H9 (cell line): ENCODE results near the gene MB. TPM values are rescaled to one million over a fixed set of nuclear protein-coding genes. Genes with fewer than 3 reads are reported as not detected.

Experiments
- DNase-seq: peaks from one replicate; pipeline ENCODE4 v3.0.0-alpha.2; 2017
- H2AFZ ChIP-seq: one replicate; pipeline ENCODE4 v1.6.1; 2013; ENCODE audit warnings: mild to moderate bottlenecking, low read length, control low read depth, moderate library complexity
- H2AK5ac ChIP-seq: 2 replicates; pipeline ENCODE4 v1.6.1; 2013; ENCODE audit warnings: low read length, control low read depth, mixed read lengths; ENCODE audit not compliant: insufficient read length
- H2BK120ac ChIP-seq: one replicate; pipeline ENCODE4 v1.6.1; 2013; ENCODE audit warnings: low read depth, mild to moderate bottlenecking, low read length, control low read depth, inconsistent platforms; ENCODE audit not compliant: poor library complexity, severe bottlenecking
- H2BK12ac ChIP-seq: 2 replicates; pipeline ENCODE4 v1.6.1; 2013; ENCODE audit warnings: low read length, control low read depth, mixed read lengths, low read depth; ENCODE audit not compliant: insufficient read length
- H2BK15ac ChIP-seq: 2 replicates; pipeline ENCODE4 v1.6.1; 2013; ENCODE audit warnings: low read depth, low read length, control low read depth
- H2BK20ac ChIP-seq: one replicate; pipeline ENCODE4 v1.6.1; 2013; ENCODE audit warnings: low read depth, mild to moderate bottlenecking, low read length, control low read depth, inconsistent platforms; ENCODE audit not compliant: poor library complexity, severe bottlenecking
- H2BK5ac ChIP-seq: 2 replicates; pipeline ENCODE4 v1.6.1; 2013; ENCODE audit warnings: low read length, control low read depth, mixed read lengths; ENCODE audit not compliant: insufficient read length
- H3K14ac ChIP-seq: 2 replicates; pipeline ENCODE4 v1.6.1; 2013; ENCODE audit warnings: low read length, control low read depth; ENCODE audit not compliant: insufficient read depth
- H3K18ac ChIP-seq: 2 replicates; pipeline ENCODE4 v1.6.1; 2013; ENCODE audit warnings: low read depth, mild to moderate bottlenecking, mixed read lengths, low read length, control low read depth; ENCODE audit not compliant: insufficient read length
- H3K23ac ChIP-seq: 2 replicates; pipeline ENCODE4 v1.6.1; 2013; ENCODE audit warnings: low read length, control low read depth, mixed read lengths, low read depth; ENCODE audit not compliant: insufficient read length
- H3K23me2 ChIP-seq: 2 replicates; pipeline ENCODE4 v1.6.1; 2013; ENCODE audit warnings: low read depth, mild to moderate bottlenecking, mixed read lengths, low read length, control low read depth; ENCODE audit not compliant: insufficient read length, poor library complexity, severe bottlenecking
- H3K27ac ChIP-seq: 2 replicates; pipeline ENCODE4 v1.5.1; 2013; ENCODE audit warnings: low read length, control low read depth, mixed read lengths, low read depth; ENCODE audit not compliant: insufficient read length
- H3K27me3 ChIP-seq: 2 replicates; pipeline ENCODE4 v1.6.1; 2013; ENCODE audit warnings: low read length, control low read depth, inconsistent platforms; ENCODE audit not compliant: insufficient read depth
- H3K4ac ChIP-seq: 2 replicates; pipeline ENCODE4 v1.6.1; 2013; ENCODE audit warnings: low read depth, mild to moderate bottlenecking, control low read depth, inconsistent platforms, low read length, moderate library complexity
- H3K4me1 ChIP-seq: 2 replicates; pipeline ENCODE4 v1.6.1; 2013; ENCODE audit warnings: low read length, control low read depth, inconsistent platforms; ENCODE audit not compliant: insufficient read depth
- H3K4me2 ChIP-seq: 2 replicates; pipeline ENCODE4 v1.6.1; 2013; ENCODE audit warnings: low read length, control low read depth, mixed read lengths; ENCODE audit not compliant: insufficient read length, insufficient read depth
- H3K56ac ChIP-seq: 2 replicates; pipeline ENCODE4 v1.6.1; 2013; ENCODE audit warnings: low read depth, mild to moderate bottlenecking, mixed read lengths, low read length, control low read depth; ENCODE audit not compliant: insufficient read length
- H3K79me1 ChIP-seq: 2 replicates; pipeline ENCODE4 v1.6.1; 2013; ENCODE audit warnings: low read depth, mild to moderate bottlenecking, moderate library complexity, low read length, control low read depth, inconsistent platforms; ENCODE audit not compliant: insufficient read depth, poor library complexity, severe bottlenecking
- H3K79me2 ChIP-seq: 2 replicates; pipeline ENCODE4 v1.6.1; 2013; ENCODE audit warnings: low read length, control low read depth, inconsistent platforms; ENCODE audit not compliant: insufficient read depth
- H3K9ac ChIP-seq: 2 replicates; pipeline ENCODE4 v1.6.1; 2013; ENCODE audit warnings: low read length, control low read depth, mixed read lengths; ENCODE audit not compliant: insufficient read length; ENCODE audit errors: extremely low read depth
- H3K9me3 ChIP-seq: one replicate; pipeline ENCODE4 v1.6.1; 2013; ENCODE audit warnings: low read depth, low read length, inconsistent platforms; ENCODE audit not compliant: control insufficient read depth
- H3T11ph ChIP-seq: one replicate; pipeline ENCODE4 v1.6.1; 2013; ENCODE audit warnings: mild to moderate bottlenecking, low read length, control low read depth, inconsistent platforms
- H4K20me1 ChIP-seq: one replicate; pipeline ENCODE4 v1.6.1; 2013; ENCODE audit not compliant: control insufficient read depth, insufficient read length, insufficient read depth
- H4K5ac ChIP-seq: 2 replicates; pipeline ENCODE4 v1.6.1; 2013; ENCODE audit warnings: low read depth, mild to moderate bottlenecking, mixed read lengths, low read length, control low read depth; ENCODE audit not compliant: insufficient read length
- H4K8ac ChIP-seq: replicated peaks from 2 replicates; pipeline ENCODE4 v1.6.1; 2013; ENCODE audit warnings: low read length, control low read depth, mixed read lengths, low read depth; ENCODE audit not compliant: insufficient read length
- H4K91ac ChIP-seq: 2 replicates; pipeline ENCODE4 v1.6.1; 2013; ENCODE audit warnings: low read depth, mild to moderate bottlenecking, moderate library complexity, mixed read lengths, low read length, control low read depth; ENCODE audit not compliant: insufficient read length
- H3K27ac Mint-ChIP-seq, 3 experiments: 2 replicates in 2 of 3; 3 replicates in 1 of 3; pipeline ENCODE4 v1.8.0; 2020 to 2021; ENCODE audit warnings: mixed read lengths in 3 of 3, mild to moderate bottlenecking in 1 of 3, moderate library complexity in 1 of 3
- H3K27me3 Mint-ChIP-seq: 2 replicates; pipeline ENCODE4 v1.8.0; 2021; ENCODE audit warnings: low read depth, mild to moderate bottlenecking, moderate library complexity, mixed read lengths
- H3K36me3 Mint-ChIP-seq, 3 experiments: 2 replicates in 2 of 3; 3 replicates in 1 of 3; pipeline ENCODE4 v1.8.0; 2020 to 2021; ENCODE audit warnings: low read depth in 3 of 3, mixed read lengths in 3 of 3; ENCODE audit not compliant: insufficient read depth in 1 of 3
- H3K4me1 Mint-ChIP-seq, 2 experiments: 2 replicates each; pipeline ENCODE4 v1.8.0; 2020; ENCODE audit warnings: mixed read lengths in 2 of 2
- H3K4me3 Mint-ChIP-seq, 2 experiments: 2 replicates in 1 of 2; 3 replicates in 1 of 2; pipeline ENCODE4 v1.8.0; 2020 to 2021; ENCODE audit warnings: mild to moderate bottlenecking in 2 of 2, mixed read lengths in 2 of 2, moderate library complexity in 1 of 2
- H3K9me3 Mint-ChIP-seq, 2 experiments: 2 replicates in 1 of 2; 3 replicates in 1 of 2; pipeline ENCODE4 v1.8.0; 2020; ENCODE audit warnings: mild to moderate bottlenecking in 2 of 2, mixed read lengths in 2 of 2, moderate library complexity in 1 of 2
- WGBS: extraction: QIAGEN DNeasy Blood & Tissue Kit; methylation state at CpG from one replicate; pipeline ENCODE4 v1.1.7; 2013; ENCODE audit warnings: missing lambda C conversion rate, low lambda C conversion rate, mixed read lengths; ENCODE audit not compliant: insufficient read length; ENCODE audit errors: extremely low coverage; 5-methylcytosine and 5-hydroxymethylcytosine counted together
- total RNA-seq: library from RNA; stranded (reverse); gene quantifications from 2 replicates; pipeline ENCODE4 v1.2.1, GENCODE V29; 2021
- TF ChIP-seq, protein P1 (sequence below): fragments of 200-600 bp; sonication (generic); conservative IDR thresholded peaks from 3 replicates; pipeline ENCODE4 v1.8.0; 2021; ENCODE audit warnings: antibody characterized with exemption, mild to moderate bottlenecking

MB gene
- total RNA-seq, 1 experiment from 2014 or later, result 0.55 TPM

GRCh38 chr22:35653824-35654223 lies 36.7 kb upstream of the MB start:
- TF ChIP-seq, protein P1, sequence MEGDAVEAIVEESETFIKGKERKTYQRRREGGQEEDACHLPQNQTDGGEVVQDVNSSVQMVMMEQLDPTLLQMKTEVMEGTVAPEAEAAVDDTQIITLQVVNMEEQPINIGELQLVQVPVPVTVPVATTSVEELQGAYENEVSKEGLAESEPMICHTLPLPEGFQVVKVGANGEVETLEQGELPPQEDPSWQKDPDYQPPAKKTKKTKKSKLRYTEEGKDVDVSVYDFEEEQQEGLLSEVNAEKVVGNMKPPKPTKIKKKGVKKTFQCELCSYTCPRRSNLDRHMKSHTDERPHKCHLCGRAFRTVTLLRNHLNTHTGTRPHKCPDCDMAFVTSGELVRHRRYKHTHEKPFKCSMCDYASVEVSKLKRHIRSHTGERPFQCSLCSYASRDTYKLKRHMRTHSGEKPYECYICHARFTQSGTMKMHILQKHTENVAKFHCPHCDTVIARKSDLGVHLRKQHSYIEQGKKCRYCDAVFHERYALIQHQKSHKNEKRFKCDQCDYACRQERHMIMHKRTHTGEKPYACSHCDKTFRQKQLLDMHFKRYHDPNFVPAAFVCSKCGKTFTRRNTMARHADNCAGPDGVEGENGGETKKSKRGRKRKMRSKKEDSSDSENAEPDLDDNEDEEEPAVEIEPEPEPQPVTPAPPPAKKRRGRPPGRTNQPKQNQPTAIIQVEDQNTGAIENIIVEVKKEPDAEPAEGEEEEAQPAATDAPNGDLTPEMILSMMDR, result no peak
- no CpG with 5 or more reads among the region's 1 CpG for WGBS
- H3K79me1 ChIP-seq, result no peaks in the 10 kb centered on the region

More at GRCh38 chr22:35653824-35654223, 36.7 kb upstream of the MB start:
- Mint-ChIP-seq H3K4me1 (peaks cover 2 to 10% of the 10 kb centered on the region in 2 experiments), H3K9me3 (peaks cover 10 to 12% of the 10 kb centered on the region in 2 experiments; a peak in 3 of 5 replicates), H3K27ac (no peak overlapping the region), H3K4me3 (no peak overlapping the region), H3K27me3 (peaks cover 7% of the 10 kb centered on the region), H3K36me3 (peaks cover 2 to 10% (median 2%) of the 10 kb centered on the region in 3 experiments; a peak in 4 of 7 replicates)
- H3K27me3 ChIP-seq, result no peaks in the 10 kb centered on the region
- H3K27ac ChIP-seq, result no peak overlapping the region
- H3K4me1 ChIP-seq, result no peaks in the 10 kb centered on the region
- H2BK20ac ChIP-seq, result no peak overlapping the region
- H4K20me1 ChIP-seq, result no peaks in the 10 kb centered on the region
- H4K5ac ChIP-seq, result no peak overlapping the region
- no peaks in the 10 kb centered on the region for H3K23me2 ChIP-seq
- no peak overlapping the region for H2BK5ac ChIP-seq
- no peak for DNase-seq
- H4K91ac ChIP-seq, result no peak overlapping the region
- H3K23ac ChIP-seq, result no peak overlapping the region
- no peak overlapping the region for H3K4ac ChIP-seq
- no peak overlapping the region for H3K56ac ChIP-seq
- no peak overlapping the region for H3T11ph ChIP-seq
- H2BK12ac ChIP-seq, result no peak overlapping the region
- no peak overlapping the region for H3K4me2 ChIP-seq
- H2AFZ ChIP-seq, result no peak overlapping the region
- H3K9ac ChIP-seq, result no peak overlapping the region
- H3K18ac ChIP-seq, result no peak overlapping the region
- no peak overlapping the region for H3K14ac ChIP-seq
- no peak overlapping the region for H2BK15ac ChIP-seq
- H2AK5ac ChIP-seq, result no peak overlapping the region
- H3K9me3 ChIP-seq, result no peaks in the 10 kb centered on the region
- H3K79me2 ChIP-seq, result no peaks in the 10 kb centered on the region
- no peak overlapping the region for H2BK120ac ChIP-seq
- no peak overlapping the region for H4K8ac ChIP-seq
